ENCODE data around the gene MGAT5B. TPM values are rescaled to one million over a fixed set of nuclear protein-coding genes. Genes with fewer than 3 reads are reported as not detected.

MGAT5B gene
- total RNA-seq, 1 experiment from 2014 or later, result 4.9 TPM

GRCh38 chr17:76925441-76925891, 57.3 kb downstream of the MGAT5B start:
- DNase-seq (ENCODE audit: low read depth), result no peak

GRCh38 chr17:76926237-76926866, 58.1 kb downstream of the MGAT5B start:
- no peak for DNase-seq (ENCODE audit: low read depth)

- no peak for DNase-seq (ENCODE audit: low read depth)
Measured at GRCh38 chr17:76927577-76927976, 59.4 kb downstream of the MGAT5B start.

GRCh38 chr17:76927982-76928381, 59.8 kb downstream of the MGAT5B start:
- no peak for DNase-seq (ENCODE audit: low read depth)

GRCh38 chr17:76929148-76929547, 60.9 kb downstream of the MGAT5B start:
- DNase-seq (ENCODE audit: low read depth), result no peak

GRCh38 chr17:76929601-76930000, 61.4 kb downstream of the MGAT5B start:
- no peak for DNase-seq (ENCODE audit: low read depth)

GRCh38 chr17:76930107-76930506, 61.9 kb downstream of the MGAT5B start:
- DNase-seq (ENCODE audit: low read depth), result no peak

- no peak for DNase-seq (ENCODE audit: low read depth)
Measured at GRCh38 chr17:76932402-76933333, 64.5 kb downstream of the MGAT5B start.

GRCh38 chr17:76934561-76935320, 66.5 kb downstream of the MGAT5B start:
- peak; percentile 82 for DNase-seq (ENCODE audit: low read depth)

- peak; percentile 66 for DNase-seq (ENCODE audit: low read depth)
Measured at GRCh38 chr17:76935331-76935730, 67.1 kb downstream of the MGAT5B start.

GRCh38 chr17:76937238-76937637, 69.0 kb downstream of the MGAT5B start:
- DNase-seq (ENCODE audit: low read depth), result no peak

GRCh38 chr17:76938009-76938408, 69.8 kb downstream of the MGAT5B start:
- DNase-seq (ENCODE audit: low read depth), result no peak

- no peak for DNase-seq (ENCODE audit: low read depth)
Measured at GRCh38 chr17:76940295-76940694, 72.1 kb downstream of the MGAT5B start.

GRCh38 chr17:76940738-76941350, 72.6 kb downstream of the MGAT5B start:
- no peak for DNase-seq (ENCODE audit: low read depth)

- no peak for DNase-seq (ENCODE audit: low read depth)
Measured at GRCh38 chr17:76943202-76943601, 75.0 kb downstream of the MGAT5B start.

GRCh38 chr17:76943781-76944213, 75.6 kb downstream of the MGAT5B start:
- DNase-seq (ENCODE audit: low read depth), result no peak

- DNase-seq (ENCODE audit: low read depth), result no peak
Measured at GRCh38 chr17:76944477-76944876, 76.3 kb downstream of the MGAT5B start.

- DNase-seq (ENCODE audit: low read depth), result no peak
Measured at GRCh38 chr17:76946111-76946771, 78.0 kb downstream of the MGAT5B start.

- no peak for DNase-seq (ENCODE audit: low read depth)
Measured at GRCh38 chr17:76946772-76947135, 78.5 kb downstream of the MGAT5B start.

- DNase-seq (ENCODE audit: low read depth), result no peak
Measured at GRCh38 chr17:76947309-76947708, 79.1 kb downstream of the MGAT5B start.

GRCh38 chr17:76947771-76948170, 79.6 kb downstream of the MGAT5B start:
- DNase-seq (ENCODE audit: low read depth), result no peak

Data from RPMI7951 (cell line).